ENCODE data around the gene RPS21.

Gene RPS21

GRCh38 chr20:62387219-62387913, 463 bp downstream of the RPS21 start:
- peaks cover 23% of the 10 kb centered on the region for H3K36me3 ChIP-seq (ENCODE audit: control insufficient read depth, insufficient read depth, low read length)
- peak overlapping the region; percentile 99 for H3K4me3 ChIP-seq (replicated peaks; ENCODE audit: low read depth, low read length)
- DNase-seq (ENCODE audit: extremely low read depth, insufficient read length), result no peak
- no peaks in the 10 kb centered on the region for H3K27me3 ChIP-seq (replicated peaks; ENCODE audit: control insufficient read depth, insufficient read depth, low read length)
- TF ChIP-seq CTCF (IDR thresholded peaks at IDR 0.05; ENCODE audit: insufficient read depth, low read length, poor library complexity, severe bottlenecking), result no peak

GRCh38 chr20:62387933-62388635, 1.2 kb downstream of the RPS21 start:
- no peak for TF ChIP-seq CTCF (IDR thresholded peaks at IDR 0.05; ENCODE audit: insufficient read depth, low read length, poor library complexity, severe bottlenecking)
- no peak for DNase-seq (ENCODE audit: extremely low read depth, insufficient read length)
- Histone ChIP-seq H3K4me3 (replicated peaks; ENCODE audit: low read depth, low read length) (peak overlapping the region; percentile 99), H3K27me3 (replicated peaks; ENCODE audit: control insufficient read depth, insufficient read depth, low read length) (no peaks in the 10 kb centered on the region), H3K36me3 (ENCODE audit: control insufficient read depth, insufficient read depth, low read length) (peaks cover 26% of the 10 kb centered on the region)

- Histone ChIP-seq H3K4me3 (replicated peaks; ENCODE audit: low read depth, low read length) (no peak overlapping the region), H3K36me3 (ENCODE audit: control insufficient read depth, insufficient read depth, low read length) (peaks cover 29% of the 10 kb centered on the region), H3K27me3 (replicated peaks; ENCODE audit: control insufficient read depth, insufficient read depth, low read length) (no peaks in the 10 kb centered on the region)
- no peak for TF ChIP-seq CTCF (IDR thresholded peaks at IDR 0.05; ENCODE audit: insufficient read depth, low read length, poor library complexity, severe bottlenecking)
- no peak for DNase-seq (ENCODE audit: extremely low read depth, insufficient read length)
Measured at GRCh38 chr20:62388839-62389600, 2.1 kb downstream of the RPS21 start.

GRCh38 chr20:62389601-62390087, 2.7 kb downstream of the RPS21 start:
- no peak for DNase-seq (ENCODE audit: extremely low read depth, insufficient read length)
- peaks cover 29% of the 10 kb centered on the region for H3K36me3 ChIP-seq (ENCODE audit: control insufficient read depth, insufficient read depth, low read length)
- TF ChIP-seq CTCF (IDR thresholded peaks at IDR 0.05; ENCODE audit: insufficient read depth, low read length, poor library complexity, severe bottlenecking), result no peak
- no peaks in the 10 kb centered on the region for H3K27me3 ChIP-seq (replicated peaks; ENCODE audit: control insufficient read depth, insufficient read depth, low read length)
- H3K4me3 ChIP-seq (replicated peaks; ENCODE audit: low read depth, low read length), result no peak overlapping the region

- no peak for DNase-seq (ENCODE audit: extremely low read depth, insufficient read length)
- TF ChIP-seq CTCF (IDR thresholded peaks at IDR 0.05; ENCODE audit: insufficient read depth, low read length, poor library complexity, severe bottlenecking), result no peak
- Histone ChIP-seq H3K27me3 (replicated peaks; ENCODE audit: control insufficient read depth, insufficient read depth, low read length) (no peaks in the 10 kb centered on the region), H3K36me3 (ENCODE audit: control insufficient read depth, insufficient read depth, low read length) (peaks cover 29% of the 10 kb centered on the region), H3K4me3 (replicated peaks; ENCODE audit: low read depth, low read length) (no peak overlapping the region)
Measured at GRCh38 chr20:62390317-62391164, 3.6 kb downstream of the RPS21 start.

All from GM06990 (cell line).